Right kidney (tissue), 1 donor: ENCODE data around the gene SLC22A31.
A peak's percentile ranks its signal among the peaks of the same experiment; 100 is the strongest.
"Not testable (repeated sequence)": the region's sequence is repeated elsewhere in the genome, so short reads cannot be mapped to it uniquely, and the experiment has no call there.

Source experiments
- DNase-seq: peaks from one replicate; pipeline ENCODE4 v3.0.0-alpha.2; 2016

Gene SLC22A31

DNA sequence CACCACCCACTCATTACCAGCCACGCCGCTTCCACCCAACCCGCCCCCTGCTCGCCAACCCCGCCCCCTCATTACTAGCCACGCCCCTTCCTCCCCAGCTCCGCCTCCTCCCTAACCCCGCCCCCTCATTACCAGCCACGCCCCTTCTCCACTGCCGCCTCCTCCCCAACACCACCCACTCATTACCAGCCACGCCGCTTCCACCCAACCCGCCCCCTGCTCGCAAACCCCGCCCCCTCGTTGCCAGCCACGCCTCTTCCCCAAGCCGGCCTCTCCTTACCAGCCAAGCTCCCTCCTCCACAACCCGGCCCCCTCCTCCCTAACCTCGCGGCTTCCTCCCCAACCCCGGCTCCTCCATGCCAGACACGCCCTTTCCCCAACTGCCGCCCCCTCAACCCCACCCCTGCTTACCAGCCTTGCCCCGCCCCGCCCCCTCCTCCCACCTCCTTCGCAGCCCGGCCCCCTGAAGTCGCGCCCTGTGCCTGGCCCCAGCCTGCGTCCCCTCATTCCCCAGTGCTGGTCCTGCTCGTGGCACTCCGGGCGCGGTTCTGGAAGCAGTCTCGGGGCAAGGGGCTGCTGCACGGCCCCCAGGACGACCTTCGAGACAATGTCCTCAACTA is 7.3 kb downstream of the SLC22A31 start:
- DNase-seq: no peak

DNA sequence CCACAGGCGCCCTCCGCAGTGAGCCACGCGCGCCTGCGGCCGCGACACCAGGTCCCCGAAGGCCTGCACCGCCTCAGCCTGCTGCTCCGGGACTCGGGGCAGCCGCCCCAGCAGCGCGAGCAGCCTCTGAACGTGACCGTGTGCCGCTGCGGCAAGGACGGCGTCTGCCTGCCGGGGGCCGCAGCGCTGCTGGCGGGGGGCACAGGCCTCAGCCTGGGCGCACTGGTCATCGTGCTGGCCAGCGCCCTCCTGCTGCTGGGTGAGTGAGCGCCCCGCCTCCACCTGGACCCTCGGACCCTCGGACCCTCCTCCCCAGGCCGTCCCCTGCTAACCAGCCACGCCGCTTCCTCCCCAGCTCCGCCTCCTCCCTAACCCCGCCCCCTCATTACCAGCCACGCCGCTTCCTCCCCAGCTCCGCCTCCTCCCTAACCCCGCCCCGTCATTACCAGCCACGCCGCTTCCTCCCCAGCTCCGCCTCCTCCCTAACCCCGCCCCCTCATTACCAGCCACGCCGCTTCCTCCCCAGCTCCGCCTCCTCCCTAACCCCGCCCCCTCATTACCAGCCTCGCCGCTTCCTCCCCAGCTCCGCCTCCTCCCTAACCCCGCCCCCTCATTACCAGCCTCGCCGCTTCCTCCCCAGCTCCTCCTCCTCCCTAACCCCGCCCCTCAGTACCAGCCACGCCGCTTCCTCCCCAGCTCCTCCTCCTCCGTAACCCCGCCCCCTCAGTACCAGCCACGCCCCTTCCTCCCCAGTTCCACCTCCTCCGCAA is 8.0 kb downstream of the SLC22A31 start:
- DNase-seq: peak; percentile 81

DNA sequence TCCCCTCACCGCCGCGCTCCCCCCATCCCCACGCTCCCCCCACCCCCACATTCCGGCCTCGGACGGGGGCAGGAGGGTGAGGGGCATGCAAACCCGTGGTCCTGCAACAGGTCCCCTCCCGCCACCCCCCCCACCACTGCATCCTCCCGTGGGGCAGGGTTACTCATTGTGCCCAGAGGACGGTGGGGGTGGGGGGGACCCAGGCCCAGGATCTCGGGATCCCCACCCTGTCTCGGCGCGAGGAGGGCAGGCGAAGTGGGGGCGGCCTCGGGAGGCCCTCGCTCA is 8.5 kb downstream of the SLC22A31 start:
- DNase-seq: no peak

DNA sequence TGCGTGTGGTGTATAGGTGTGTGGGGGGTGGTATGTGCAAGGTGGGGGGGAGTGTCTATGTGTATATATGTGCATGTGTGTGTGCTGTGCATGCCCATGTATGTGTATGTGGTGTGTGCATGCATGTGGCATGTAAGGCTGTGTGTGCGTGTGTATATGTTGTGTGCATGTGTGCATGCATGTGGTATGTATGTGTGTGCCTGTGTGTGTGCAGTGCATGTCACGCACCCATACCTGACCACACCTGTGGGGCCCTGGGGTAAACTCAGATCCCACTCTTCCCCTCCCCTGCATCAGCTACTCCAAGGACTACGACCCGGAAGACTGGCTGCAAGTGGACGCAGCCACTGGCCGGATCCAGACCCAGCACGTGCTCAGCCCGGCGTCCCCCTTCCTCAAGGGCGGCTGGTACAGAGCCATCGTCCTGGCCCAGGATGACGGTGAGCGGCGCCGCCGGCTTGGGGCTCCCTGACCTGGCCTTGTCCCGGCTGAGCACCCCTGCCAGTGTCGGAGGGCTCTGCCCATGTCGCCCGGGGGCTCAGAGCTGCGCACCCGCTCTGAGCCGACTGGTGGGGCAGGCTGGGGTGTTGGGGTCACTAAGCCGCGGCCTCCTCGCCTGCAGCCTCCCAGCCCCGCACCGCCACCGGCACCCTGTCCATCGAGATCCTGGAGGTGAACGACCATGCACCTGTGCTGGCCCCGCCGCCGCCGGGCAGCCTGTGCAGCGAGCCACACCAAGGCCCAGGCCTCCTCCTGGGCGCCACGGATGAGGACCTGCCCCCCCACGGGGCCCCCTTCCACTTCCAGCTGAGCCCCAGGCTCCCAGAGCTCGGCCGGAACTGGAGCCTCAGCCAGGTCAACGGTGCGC is 9.1 kb downstream of the SLC22A31 start:
- DNase-seq: no peak

DNA sequence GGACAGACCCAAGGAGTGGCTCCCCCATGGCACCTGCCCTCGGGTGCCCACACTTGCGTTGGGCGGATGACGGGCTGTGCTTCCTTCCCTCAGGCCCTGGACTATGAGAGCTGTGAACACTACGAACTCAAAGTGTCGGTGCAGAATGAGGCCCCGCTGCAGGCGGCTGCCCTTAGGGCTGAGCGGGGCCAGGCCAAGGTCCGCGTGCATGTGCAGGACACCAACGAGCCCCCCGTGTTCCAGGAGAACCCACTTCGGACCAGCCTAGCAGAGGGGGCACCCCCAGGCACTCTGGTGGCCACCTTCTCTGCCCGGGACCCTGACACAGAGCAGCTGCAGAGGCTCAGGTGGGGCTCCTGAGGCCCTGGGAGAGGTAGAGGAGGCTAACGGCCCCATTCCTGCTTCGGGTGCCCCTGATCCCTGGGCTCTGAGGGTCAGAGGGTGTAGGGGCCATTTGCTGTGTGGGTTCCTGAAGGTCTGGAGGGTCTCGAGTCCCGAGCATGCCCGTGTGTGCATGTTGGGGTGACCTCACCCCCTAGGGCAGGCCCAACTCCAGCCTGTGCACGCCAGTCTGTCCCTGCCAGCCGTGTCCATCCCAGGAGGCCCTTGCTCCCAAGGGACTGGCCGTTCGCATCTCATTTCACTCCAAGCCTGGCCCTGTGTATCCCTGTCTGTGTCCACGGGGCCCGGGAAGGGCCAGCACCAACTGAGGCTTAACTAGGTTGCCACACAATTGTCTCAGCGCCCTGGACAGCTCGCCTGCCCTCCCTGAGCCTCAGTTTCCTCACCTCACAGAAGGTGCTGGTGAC is 10.0 kb downstream of the SLC22A31 start:
- no peak for DNase-seq

DNA sequence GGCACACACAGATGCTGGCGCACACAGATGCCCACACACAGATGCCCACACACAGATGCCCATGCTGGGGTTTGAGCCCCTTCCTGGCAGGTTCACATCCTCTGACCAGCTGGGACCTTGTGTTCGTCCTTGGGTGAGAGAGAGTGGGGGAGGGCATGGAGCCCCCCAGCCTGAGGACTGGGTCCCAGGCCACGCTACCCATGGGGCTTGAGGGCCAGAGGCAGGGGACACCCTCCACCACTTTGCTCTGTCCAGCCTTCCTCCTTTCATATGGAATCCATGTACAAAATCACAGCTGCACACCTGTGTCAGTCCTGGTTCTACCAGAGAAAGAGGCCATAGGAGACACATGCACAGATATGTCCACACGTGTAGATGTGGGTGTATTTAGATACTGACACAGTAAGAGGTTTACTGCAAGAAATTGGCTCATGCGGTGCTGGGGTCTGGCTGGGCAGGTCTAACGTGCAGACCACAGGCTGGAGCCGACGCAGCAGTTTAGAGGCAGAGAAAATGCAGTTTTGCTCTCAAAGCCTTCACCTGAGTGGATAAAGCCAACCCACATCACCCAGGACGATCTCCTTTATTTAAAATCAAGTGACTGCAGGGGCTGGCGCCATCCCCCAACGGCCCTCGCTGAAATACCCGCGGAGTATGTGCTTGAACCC is 10.8 kb downstream of the SLC22A31 start:
- DNase-seq: no peak

DNA sequence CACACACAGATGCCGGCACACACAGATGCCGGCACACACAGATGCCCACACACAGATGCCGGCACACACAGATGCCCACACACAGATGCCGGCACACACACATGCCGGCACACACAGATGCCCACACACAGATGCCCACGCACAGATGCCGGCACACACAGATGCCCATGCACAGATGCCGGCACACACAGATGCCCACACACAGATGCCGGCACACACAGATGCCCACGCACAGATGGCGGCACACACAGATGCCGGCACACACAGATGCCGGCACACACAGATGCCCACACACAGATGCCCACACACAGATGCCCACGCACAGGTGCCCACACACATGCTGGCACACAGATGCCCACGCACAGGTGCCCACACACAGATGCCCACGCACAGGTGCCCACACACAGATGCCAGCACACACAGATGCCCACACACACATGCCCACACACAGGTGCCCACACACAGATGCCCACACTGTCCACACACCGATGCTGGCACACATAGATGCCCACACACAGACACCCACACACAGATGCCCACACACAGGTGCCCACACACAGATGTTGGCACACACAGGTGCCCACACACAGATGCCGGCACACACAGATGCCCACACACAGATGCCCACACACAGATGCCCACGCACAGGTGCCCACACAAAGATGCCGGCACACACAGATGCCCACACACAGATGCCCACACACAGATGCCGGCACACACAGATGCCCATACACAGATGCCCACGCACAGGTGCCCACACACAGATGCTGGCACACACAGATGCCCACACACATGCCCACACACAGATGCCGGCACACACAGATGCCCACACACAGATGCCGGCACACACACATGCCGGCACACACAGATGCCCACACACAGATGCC is 11.6 kb downstream of the SLC22A31 start:
- not testable (repeated sequence) for DNase-seq

DNA sequence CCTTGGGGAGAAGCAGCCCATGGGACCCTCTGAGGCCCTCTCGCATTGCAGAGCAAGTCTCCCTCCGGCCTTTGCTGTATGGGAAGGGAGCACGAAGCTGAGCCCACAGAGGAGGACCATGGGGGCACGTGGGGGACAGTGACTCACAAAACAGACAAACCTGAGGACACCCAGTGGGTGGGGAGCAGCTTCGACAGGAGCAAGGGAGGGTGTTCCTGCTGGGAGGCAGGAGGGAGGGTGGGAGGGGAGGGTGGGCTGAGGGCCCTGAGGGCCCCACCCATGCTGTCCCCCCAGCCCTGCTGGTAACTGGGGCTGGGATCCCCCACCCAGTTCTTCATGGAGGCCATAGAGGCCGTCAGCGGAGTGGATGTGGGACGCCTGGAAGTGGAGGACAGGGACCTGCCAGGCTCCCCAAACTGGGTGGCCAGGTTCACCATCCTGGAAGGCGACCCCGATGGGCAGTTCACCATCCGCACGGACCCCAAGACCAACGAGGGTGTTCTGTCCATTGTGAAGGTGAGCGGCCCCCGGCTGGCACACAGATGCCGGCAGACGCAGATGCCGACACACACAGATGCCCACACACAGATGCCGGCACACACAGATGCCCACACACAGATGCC is 12.5 kb downstream of the SLC22A31 start:
- no peak for DNase-seq

DNA sequence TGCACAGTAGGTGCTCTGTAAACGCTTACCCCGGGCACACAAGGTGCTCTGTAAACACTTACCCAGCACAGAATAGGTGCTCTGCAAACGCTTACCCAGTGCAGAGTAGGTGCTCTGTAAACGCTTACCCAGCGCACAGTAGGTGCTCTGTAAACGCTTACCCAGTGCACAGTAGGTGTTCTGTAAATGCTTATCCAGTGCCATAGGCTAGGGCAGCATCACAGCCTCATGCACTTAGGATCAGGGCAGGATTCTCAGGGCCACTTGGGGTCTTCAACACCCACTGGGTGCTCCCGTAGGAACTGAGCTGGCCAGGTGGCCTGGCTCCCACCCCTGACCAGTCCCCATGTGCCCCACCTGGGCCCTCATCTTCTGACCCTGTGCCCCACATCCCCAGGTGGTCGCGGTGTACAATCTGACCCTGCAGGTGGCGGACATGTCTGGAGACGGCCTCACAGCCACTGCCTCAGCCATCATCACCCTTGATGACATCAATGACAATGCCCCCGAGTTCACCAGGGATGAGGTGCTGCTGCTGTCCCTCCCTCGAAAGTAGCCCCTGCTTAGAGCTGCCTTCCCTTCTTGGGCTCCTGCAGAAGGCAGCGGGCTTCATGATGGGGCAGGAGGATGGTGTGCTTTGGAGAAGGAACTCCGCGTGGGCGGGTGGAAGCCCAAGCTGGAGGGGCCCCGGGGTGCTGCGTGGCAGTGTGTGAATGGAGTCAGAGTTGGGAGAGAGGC is 13.1 kb downstream of the SLC22A31 start:
- peak; percentile 59 for DNase-seq

DNA sequence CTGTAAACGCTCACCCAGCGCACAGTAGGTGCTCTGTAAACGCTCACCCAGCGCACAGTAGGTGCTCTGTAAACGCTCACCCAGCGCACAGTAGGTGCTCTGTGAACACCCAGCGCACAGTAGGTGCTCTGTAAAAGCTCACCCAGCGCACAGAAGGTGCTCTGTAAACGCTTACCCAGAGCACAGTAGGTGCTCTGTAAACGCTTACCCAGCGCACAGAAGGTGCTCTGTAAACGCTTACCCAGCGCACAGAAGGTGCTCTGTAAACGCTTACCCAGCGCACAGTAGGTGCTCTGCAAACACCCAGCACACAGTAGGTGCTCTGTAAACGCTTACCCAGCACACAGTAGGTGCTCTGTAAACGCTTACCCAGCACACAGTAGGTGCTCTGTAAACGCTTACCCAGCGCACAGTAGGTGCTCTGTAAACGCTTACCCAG is 13.7 kb downstream of the SLC22A31 start:
- DNase-seq: not testable (repeated sequence)

DNA sequence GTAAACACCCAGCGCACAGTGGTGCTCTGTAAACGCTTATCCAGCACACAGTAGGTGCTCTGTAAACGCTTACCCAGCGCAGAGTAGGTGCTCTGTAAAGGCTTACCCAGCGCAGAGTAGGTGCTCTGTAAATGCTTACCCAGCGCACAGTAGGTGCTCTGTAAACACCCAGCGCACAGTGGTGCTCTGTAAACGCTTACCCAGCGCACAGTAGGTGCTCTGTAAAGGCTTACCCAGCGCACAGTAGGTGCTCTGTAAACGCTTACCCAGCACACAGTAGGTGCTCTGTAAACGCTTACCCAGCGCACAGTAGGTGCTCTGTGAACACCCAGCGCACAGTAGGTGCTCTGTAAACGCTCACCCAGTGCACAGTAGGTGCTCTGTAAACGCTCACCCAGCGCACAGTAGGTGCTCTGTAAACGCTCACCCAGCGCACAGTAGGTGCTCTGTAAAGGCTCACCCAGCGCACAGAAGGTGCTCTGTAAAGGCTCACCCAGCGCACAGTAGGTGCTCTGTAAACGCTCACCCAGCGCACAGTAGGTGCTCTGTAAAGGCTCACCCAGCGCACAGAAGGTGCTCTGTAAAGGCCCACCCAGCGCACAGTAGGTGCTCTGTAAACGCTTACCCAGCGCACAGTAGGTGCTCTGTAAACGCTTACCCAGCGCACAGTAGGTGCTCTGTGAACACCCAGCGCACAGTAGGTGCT is 14.3 kb downstream of the SLC22A31 start:
- DNase-seq: not testable (repeated sequence)

DNA sequence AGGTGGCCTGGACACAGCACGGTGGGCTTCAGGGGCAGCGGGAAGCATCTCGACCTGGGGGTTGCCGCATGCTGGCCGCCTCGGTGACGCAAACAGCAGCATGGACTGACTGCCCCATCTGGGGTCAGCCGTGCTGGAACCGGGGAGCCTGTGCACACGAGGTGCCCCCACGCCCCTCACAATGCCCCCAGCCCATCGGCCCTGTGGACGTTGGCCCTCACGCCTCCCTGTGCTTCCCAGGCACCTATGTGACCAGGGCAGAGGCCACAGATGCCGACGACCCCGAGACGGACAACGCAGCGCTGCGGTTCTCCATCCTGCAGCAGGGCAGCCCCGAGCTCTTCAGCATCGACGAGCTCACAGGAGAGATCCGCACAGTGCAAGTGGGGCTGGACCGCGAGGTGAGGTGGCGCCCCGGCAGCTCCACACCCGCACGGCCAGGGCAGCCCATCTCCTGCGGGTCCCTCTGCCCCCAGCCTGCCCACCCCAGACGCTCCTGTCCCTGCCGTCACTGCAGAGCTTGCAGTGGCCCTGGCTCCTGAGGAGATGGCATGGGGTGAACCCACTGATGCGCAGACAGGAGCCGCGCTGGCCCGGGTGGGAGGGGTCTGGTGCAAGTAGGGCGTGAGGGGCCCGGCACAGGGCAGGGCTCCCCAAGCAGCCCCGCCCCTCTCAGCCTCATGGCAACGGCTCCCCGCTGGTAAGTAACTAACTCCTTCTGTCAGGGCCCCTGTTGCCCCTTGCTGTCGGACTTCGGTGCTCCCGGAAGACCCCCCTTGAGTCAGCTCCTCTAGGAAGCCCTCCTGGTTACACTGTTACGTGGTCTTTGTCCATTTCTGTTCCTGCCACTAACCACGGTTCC is 15.2 kb downstream of the SLC22A31 start:
- no peak for DNase-seq

DNA sequence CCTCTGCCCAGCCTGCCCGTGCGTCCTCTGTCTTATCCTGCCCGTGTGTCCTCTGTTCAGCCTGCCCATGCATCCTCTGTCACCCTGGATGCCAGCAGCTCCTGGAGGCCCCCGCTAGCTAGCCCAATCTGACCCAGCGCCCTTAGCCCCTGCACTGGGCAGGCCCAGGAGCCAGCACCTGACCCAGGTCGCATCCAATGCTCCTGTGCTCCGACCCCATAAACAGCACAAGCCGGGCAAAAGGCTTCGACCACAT is 15.7 kb downstream of the SLC22A31 start:
- DNase-seq: no peak

DNA sequence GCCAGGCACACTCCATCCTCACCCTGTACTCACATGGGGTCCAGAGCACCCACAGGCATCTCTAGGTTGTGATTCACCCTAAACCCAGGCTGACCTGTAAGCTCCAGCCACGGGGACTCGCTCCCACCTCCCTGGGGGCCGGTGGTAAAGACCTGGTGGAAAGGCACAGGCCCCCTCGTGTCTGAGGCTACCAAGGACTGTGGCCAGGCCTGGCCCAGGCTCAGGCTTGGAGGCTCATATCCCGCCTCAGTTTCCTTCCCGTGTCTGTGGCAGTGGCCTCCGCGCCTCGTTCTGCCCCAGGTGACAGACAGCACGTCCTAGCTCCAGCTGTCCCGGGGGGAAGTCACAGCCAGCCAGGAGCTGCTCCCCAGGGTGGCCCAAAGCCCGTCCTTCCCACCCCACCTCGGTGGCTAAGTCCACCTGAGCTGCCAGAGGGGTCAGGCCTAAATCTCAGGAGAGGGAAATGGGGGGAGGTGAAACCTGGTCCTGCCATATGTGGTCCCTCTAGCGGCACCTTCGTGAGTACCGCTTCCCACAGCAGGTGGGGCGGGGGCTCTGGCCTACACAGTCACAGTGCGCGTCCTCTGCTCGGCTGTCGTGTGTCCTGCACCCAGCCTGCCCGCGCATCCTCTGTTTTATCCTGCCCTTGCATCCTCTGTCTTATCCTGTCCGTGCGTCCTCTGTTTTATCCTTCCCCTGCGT is 16.2 kb downstream of the SLC22A31 start:
- DNase-seq: no peak

DNA sequence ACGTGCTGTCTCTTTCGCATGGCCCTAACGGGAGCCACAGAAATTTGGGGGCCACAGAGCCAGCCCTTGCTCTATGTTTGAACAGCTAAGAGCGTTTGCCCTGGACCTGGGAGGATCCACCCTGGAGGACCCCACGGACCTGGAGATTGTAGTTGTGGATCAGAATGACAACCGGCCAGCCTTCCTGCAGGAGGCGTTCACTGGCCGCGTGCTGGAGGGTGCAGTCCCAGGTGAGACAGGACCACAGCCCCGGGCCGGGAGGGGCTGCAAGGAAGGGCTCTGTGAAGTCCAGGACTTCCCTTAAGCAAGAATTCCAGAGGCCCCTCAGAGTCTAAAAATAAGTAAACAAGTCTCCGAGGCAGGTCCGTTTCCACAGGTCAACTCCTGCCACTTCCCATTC is 16.9 kb downstream of the SLC22A31 start:
- no peak for DNase-seq

DNA sequence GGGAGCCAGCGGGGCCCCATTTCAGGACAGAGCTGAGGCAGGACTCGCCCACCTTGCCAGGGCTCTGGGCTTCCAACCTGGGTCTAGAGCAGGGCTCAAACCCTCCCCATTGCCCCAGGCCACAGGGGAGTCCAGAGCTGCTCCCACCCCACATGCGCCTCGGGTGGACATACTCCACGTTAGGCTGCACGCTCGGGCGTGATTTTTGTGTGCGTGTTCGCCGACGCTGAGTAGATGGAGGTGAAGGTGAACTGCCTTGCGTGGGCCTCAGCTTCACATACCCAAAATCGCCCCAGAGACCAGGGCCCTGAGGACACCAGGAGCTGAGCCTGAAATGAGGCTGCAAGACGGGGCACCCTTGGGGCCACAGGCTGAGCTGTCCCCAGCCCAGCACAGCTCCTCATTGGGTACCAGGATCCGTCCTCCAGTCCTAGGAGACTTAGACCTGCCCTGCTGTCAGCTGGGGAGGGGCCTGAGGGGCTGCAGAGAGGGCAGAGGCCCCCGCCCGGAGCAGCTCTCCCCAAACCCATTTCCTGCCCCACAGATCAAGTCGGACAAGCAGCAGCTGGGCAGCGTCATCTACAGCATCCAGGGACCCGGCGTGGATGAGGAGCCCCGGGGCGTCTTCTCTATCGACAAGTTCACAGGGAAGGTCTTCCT is 20.6 kb downstream of the SLC22A31 start:
- DNase-seq: no peak

DNA sequence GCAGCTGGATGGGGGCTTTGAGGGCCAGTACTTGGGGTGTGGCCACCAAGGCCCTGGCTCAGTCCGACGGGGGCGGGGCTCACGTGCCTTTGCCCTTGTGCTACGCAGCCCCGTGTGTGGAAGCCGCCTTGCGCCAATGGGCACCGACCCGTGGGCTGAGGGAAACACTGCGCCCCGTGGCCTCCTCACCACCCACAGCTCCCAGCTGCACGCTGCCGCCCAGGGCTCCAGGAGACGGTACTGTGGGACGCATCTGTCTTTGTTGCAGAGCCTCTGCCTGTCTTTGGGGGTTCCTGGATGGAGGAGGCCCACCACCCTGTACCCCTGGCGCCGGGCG is 21.2 kb downstream of the SLC22A31 start:
- no peak for DNase-seq
